C4-2B (cell line): ENCODE data around the gene SNPH.

Source experiments
- H3K27ac ChIP-seq: fragments of 450-650 bp; 2 replicates; pipeline ENCODE4 v1.5.1; 2017
- CTCF ChIP-seq: fragments of 450-650 bp; conservative IDR thresholded peaks from 2 replicates; pipeline ENCODE4 v1.5.1; 2017; ENCODE audit warnings: mild to moderate bottlenecking
- ZFX ChIP-seq: fragments of 450-650 bp; IDR thresholded peaks from 2 replicates; pipeline ENCODE4 v1.6.1; 2017

Gene SNPH

GRCh38 chr20:1319462-1319861 lies 53.4 kb downstream of the SNPH start:
- no peak overlapping the region for H3K27ac ChIP-seq

GRCh38 chr20:1320016-1320415 lies 53.9 kb downstream of the SNPH start:
- H3K27ac ChIP-seq, result no peak overlapping the region
- no peak for TF ChIP-seq CTCF
- TF ChIP-seq ZFX, result no peak

More at GRCh38 chr20:1319462-1319861, 53.4 kb downstream of the SNPH start:
- TF ChIP-seq ZFX (no peak), CTCF (no peak)

DNA sequence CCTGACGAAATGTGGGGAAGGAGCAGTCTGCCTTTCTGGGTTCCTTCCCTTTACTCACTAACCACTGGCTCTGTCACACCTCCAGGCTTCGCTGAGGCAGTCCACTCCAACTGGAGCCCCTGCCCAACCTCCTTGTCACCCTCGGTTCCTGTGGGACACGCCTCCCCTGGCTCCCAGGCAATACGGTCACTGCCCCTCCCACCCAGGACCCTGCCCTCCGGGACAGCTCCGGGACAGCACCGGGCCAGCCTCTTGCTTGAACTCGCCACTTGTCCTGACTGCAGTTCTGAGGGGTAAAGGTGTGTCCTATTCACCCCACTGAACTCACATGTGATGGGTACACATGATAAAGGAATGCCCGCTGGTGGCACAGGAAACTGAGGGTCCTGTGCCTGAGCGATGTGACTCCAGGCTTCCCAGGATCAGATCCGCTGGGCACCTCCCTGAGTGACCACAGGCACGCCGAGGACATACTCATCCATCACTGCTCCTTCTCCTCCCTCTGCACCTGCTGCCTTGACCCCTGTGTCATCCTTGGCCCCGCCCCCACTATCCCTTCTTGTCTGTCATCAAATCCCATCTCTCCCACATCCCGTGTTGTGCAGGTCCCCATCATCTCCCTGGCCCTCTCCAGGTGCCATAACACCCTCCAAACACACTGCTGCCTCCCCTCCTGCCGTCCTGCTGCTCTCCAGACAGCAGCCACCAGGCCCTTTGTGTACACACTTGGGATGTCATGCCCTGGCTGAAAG lies 55.0 kb downstream of the SNPH start:
- TF ChIP-seq ZFX (no peak), CTCF (no peak)
- H3K27ac ChIP-seq, result no peak overlapping the region

GRCh38 chr20:1321654-1321939 lies 55.5 kb downstream of the SNPH start:
- H3K27ac ChIP-seq, result no peak overlapping the region
- no peak for TF ChIP-seq ZFX
- no peak for TF ChIP-seq CTCF

GRCh38 chr20:1322511-1323245 lies 56.6 kb downstream of the SNPH start:
- no peak overlapping the region for H3K27ac ChIP-seq

DNA sequence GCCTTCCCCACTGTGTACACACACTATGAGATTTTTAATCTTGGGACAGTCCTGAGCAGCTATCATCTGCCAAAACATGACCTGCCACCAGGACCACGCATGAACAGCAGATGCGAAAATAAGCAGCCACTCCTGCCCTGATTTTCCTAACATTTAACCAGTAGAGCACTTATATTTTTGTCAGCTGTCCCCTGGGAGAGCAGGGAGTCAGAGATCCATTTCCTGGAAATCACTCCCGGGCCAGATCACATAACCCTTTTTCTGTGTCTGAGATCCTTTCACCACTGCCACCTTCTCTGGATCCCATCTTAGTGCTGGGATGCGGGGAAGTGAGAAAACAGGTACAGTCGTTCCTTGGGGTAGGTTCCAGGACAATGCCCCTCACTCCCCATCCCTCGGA lies 57.2 kb downstream of the SNPH start:
- no peak overlapping the region for H3K27ac ChIP-seq
- no peak for TF ChIP-seq ZFX
- TF ChIP-seq CTCF, result no peak

More at GRCh38 chr20:1322511-1323245, 56.6 kb downstream of the SNPH start:
- TF ChIP-seq CTCF (no peak), ZFX (no peak)

- no peak overlapping the region for H3K27ac ChIP-seq
- TF ChIP-seq CTCF, result no peak
- no peak for TF ChIP-seq ZFX
Observed at GRCh38 chr20:1323830-1324597, 57.9 kb downstream of the SNPH start.
